ENCODE data around the gene ZNF341. TPM values are rescaled to one million over a fixed set of nuclear protein-coding genes. Genes with fewer than 3 reads are reported as not detected.

The ZNF341 gene
- total RNA-seq, 1 donor: 1.1 TPM

GRCh38 chr20:33765592-33765991 lies 33.8 kb downstream of the ZNF341 start:
- H4K20me1 ChIP-seq (ENCODE audit: insufficient read depth, low read length): no peaks in the 10 kb centered on the region

GRCh38 chr20:33766686-33767085 lies 34.9 kb downstream of the ZNF341 start:
- no peaks in the 10 kb centered on the region for H3K27me3 ChIP-seq (ENCODE audit: insufficient read depth, low read length)
- TF ChIP-seq CTCF (IDR thresholded peaks at IDR 0.05; ENCODE audit: extremely low read depth, low read depth, low read length): no peak
- no peak for DNase-seq (ENCODE audit: insufficient read length, low spot score, missing footprints)
- no peak overlapping the region for H2AFZ ChIP-seq (ENCODE audit: low read length)
- no peak overlapping the region for H3K27ac ChIP-seq (ENCODE audit: low read depth, low read length)
- peaks cover 9% of the 10 kb centered on the region for H3K36me3 ChIP-seq (ENCODE audit: insufficient read depth, low read length)
- H3K79me2 ChIP-seq (ENCODE audit: insufficient read depth, low read length): no peaks in the 10 kb centered on the region
- H3K4me2 ChIP-seq (ENCODE audit: insufficient read depth, low read length): no peak overlapping the region
- no peaks in the 10 kb centered on the region for H3K9me3 ChIP-seq (ENCODE audit: low read depth, low read length)
- no peaks in the 10 kb centered on the region for H4K20me1 ChIP-seq (ENCODE audit: insufficient read depth, low read length)
- no peaks in the 10 kb centered on the region for H3K4me1 ChIP-seq (ENCODE audit: insufficient read depth, low read length)
- no peak overlapping the region for H3K4me3 ChIP-seq (ENCODE audit: insufficient read depth, low read length)

More at GRCh38 chr20:33765592-33765991, 33.8 kb downstream of the ZNF341 start:
- Histone ChIP-seq H3K4me1 (ENCODE audit: insufficient read depth, low read length) (no peaks in the 10 kb centered on the region), H3K9me3 (ENCODE audit: low read depth, low read length) (no peaks in the 10 kb centered on the region), H3K79me2 (ENCODE audit: insufficient read depth, low read length) (no peaks in the 10 kb centered on the region), H3K27me3 (ENCODE audit: insufficient read depth, low read length) (no peaks in the 10 kb centered on the region), H3K27ac (ENCODE audit: low read depth, low read length) (no peak overlapping the region), H2AFZ (ENCODE audit: low read length) (no peak overlapping the region), H3K36me3 (ENCODE audit: insufficient read depth, low read length) (peaks cover 9% of the 10 kb centered on the region), H3K4me3 (ENCODE audit: insufficient read depth, low read length) (no peak overlapping the region), H3K4me2 (ENCODE audit: insufficient read depth, low read length) (no peak overlapping the region)
- no peak for TF ChIP-seq CTCF (IDR thresholded peaks at IDR 0.05; ENCODE audit: extremely low read depth, low read depth, low read length)
- no peak for DNase-seq (ENCODE audit: insufficient read length, low spot score, missing footprints)

GRCh38 chr20:33767777-33768138 lies 36.0 kb downstream of the ZNF341 start:
- no peaks in the 10 kb centered on the region for H3K79me2 ChIP-seq (ENCODE audit: insufficient read depth, low read length)
- H2AFZ ChIP-seq (ENCODE audit: low read length): no peak overlapping the region
- no peak overlapping the region for H3K4me2 ChIP-seq (ENCODE audit: insufficient read depth, low read length)
- TF ChIP-seq CTCF (IDR thresholded peaks at IDR 0.05; ENCODE audit: extremely low read depth, low read depth, low read length): no peak
- no peaks in the 10 kb centered on the region for H3K4me1 ChIP-seq (ENCODE audit: insufficient read depth, low read length)
- H4K20me1 ChIP-seq (ENCODE audit: insufficient read depth, low read length): no peaks in the 10 kb centered on the region
- no peak for DNase-seq (ENCODE audit: insufficient read length, low spot score, missing footprints)
- H3K36me3 ChIP-seq (ENCODE audit: insufficient read depth, low read length): peaks cover 5% of the 10 kb centered on the region
- no peak overlapping the region for H3K4me3 ChIP-seq (ENCODE audit: insufficient read depth, low read length)
- no peaks in the 10 kb centered on the region for H3K9me3 ChIP-seq (ENCODE audit: low read depth, low read length)
- H3K27ac ChIP-seq (ENCODE audit: low read depth, low read length): no peak overlapping the region
- no peaks in the 10 kb centered on the region for H3K27me3 ChIP-seq (ENCODE audit: insufficient read depth, low read length)

- no peaks in the 10 kb centered on the region for H3K4me1 ChIP-seq (ENCODE audit: insufficient read depth, low read length)
- H3K27me3 ChIP-seq (ENCODE audit: insufficient read depth, low read length): no peaks in the 10 kb centered on the region
- no peak for TF ChIP-seq CTCF (IDR thresholded peaks at IDR 0.05; ENCODE audit: extremely low read depth, low read depth, low read length)
- no peak overlapping the region for H3K4me2 ChIP-seq (ENCODE audit: insufficient read depth, low read length)
- no peaks in the 10 kb centered on the region for H3K9me3 ChIP-seq (ENCODE audit: low read depth, low read length)
- H3K36me3 ChIP-seq (ENCODE audit: insufficient read depth, low read length): peaks cover 8% of the 10 kb centered on the region
- H2AFZ ChIP-seq (ENCODE audit: low read length): no peak overlapping the region
- no peak overlapping the region for H3K4me3 ChIP-seq (ENCODE audit: insufficient read depth, low read length)
- no peak overlapping the region for H3K27ac ChIP-seq (ENCODE audit: low read depth, low read length)
- no peaks in the 10 kb centered on the region for H4K20me1 ChIP-seq (ENCODE audit: insufficient read depth, low read length)
- H3K79me2 ChIP-seq (ENCODE audit: insufficient read depth, low read length): no peaks in the 10 kb centered on the region
- DNase-seq (ENCODE audit: insufficient read length, low spot score, missing footprints): no peak
These were observed 37.2 kb downstream of the ZNF341 start for GRCh38 chr20:33769043-33769442.
